RCC 7860 (cell line): Measurements from ENCODE around the gene ENPP6.
"Not testable (repeated sequence)": the region's sequence is repeated elsewhere in the genome, so short reads cannot be mapped to it uniquely, and the experiment has no call there.

ENCODE experiments used
- DNase-seq: peaks from one replicate; pipeline ENCODE4 v3.0.0-alpha.2; 2015; ENCODE audit warnings: low spot score
- FAIRE-seq: peaks from 2 replicates; lab custom pipeline; 2012; peaks lifted over from hg19 to GRCh38; lab: Jason Lieb, UNC

ENPP6 gene

GRCh38 chr4:184237612-184238011, 19.9 kb upstream of the ENPP6 start:
- DNase-seq (no peak), FAIRE-seq (no peak)

- no peak for FAIRE-seq
- no peak for DNase-seq
Observed at GRCh38 chr4:184235526-184235925, 17.9 kb upstream of the ENPP6 start.

GRCh38 chr4:184234155-184234554, 16.5 kb upstream of the ENPP6 start:
- DNase-seq: no peak
- FAIRE-seq: no peak

- no peak for DNase-seq
- no peak for FAIRE-seq
Observed at GRCh38 chr4:184232975-184233374, 15.3 kb upstream of the ENPP6 start.

- FAIRE-seq (no peak), DNase-seq (no peak)
Observed at GRCh38 chr4:184232202-184232601, 14.5 kb upstream of the ENPP6 start.

- DNase-seq: no peak
- no peak for FAIRE-seq
Observed at GRCh38 chr4:184231573-184231972, 13.9 kb upstream of the ENPP6 start.

- DNase-seq (no peak), FAIRE-seq (no peak)
Observed at GRCh38 chr4:184228056-184228705, 10.5 kb upstream of the ENPP6 start.

GRCh38 chr4:184216515-184216914, 1.2 kb downstream of the ENPP6 start:
- DNase-seq (no peak), FAIRE-seq (no peak)

GRCh38 chr4:184215709-184216328, 1.9 kb downstream of the ENPP6 start:
- FAIRE-seq (no peak), DNase-seq (no peak)

- no peak for DNase-seq
- FAIRE-seq: no peak
Observed at GRCh38 chr4:184214931-184215330, 2.7 kb downstream of the ENPP6 start.

- not testable (repeated sequence) for DNase-seq, FAIRE-seq
Observed at GRCh38 chr4:184207734-184208607, 9.7 kb downstream of the ENPP6 start.

GRCh38 chr4:184205243-184205642, 12.4 kb downstream of the ENPP6 start:
- DNase-seq: no peak
- no peak for FAIRE-seq

- DNase-seq (no peak), FAIRE-seq (no peak)
Observed at GRCh38 chr4:184203300-184203699, 14.4 kb downstream of the ENPP6 start.

GRCh38 chr4:184201179-184201578, 16.5 kb downstream of the ENPP6 start:
- FAIRE-seq (no peak), DNase-seq (no peak)

GRCh38 chr4:184200296-184200695, 17.4 kb downstream of the ENPP6 start:
- DNase-seq (no peak), FAIRE-seq (no peak)

GRCh38 chr4:184199780-184200179, 17.9 kb downstream of the ENPP6 start:
- no peak for FAIRE-seq

GRCh38 chr4:184198190-184198589, 19.5 kb downstream of the ENPP6 start:
- DNase-seq: no peak
- no peak for FAIRE-seq

More at GRCh38 chr4:184199780-184200179, 17.9 kb downstream of the ENPP6 start:
- DNase-seq: no peak

- FAIRE-seq (no peak), DNase-seq (no peak)
Observed at GRCh38 chr4:184197536-184198082, 20.1 kb downstream of the ENPP6 start.

- no peak for DNase-seq
- FAIRE-seq: no peak
Observed at GRCh38 chr4:184196730-184197385, 20.8 kb downstream of the ENPP6 start.

- DNase-seq: no peak
- no peak for FAIRE-seq
Observed at GRCh38 chr4:184193556-184194525, 23.8 kb downstream of the ENPP6 start.
